PC-3 (cell line): ENCODE results near the gene TDRD15. TPM values are rescaled to one million over a fixed set of nuclear protein-coding genes. Genes with fewer than 3 reads are reported as not detected.

ENCODE experiments used
- ATAC-seq: fragments of 200-7000 bp; cut with Tn5 transposase; 2 replicates; pipeline ENCODE4 v1.9.1; 2020; ENCODE audit warnings: mild to moderate bottlenecking, moderate library complexity
- BruUV-seq: library from RNA; stranded (reverse); fragments of 400-500 nt; replicated peaks from 2 replicates; lab custom pipeline; 2021; lab: Mats Ljungman, UMichigan
- CTCF ChIA-PET: fragments of 300-600 bp; sonication (Branson Sonifier 250); formaldehyde crosslinking; loops from one replicate; lab custom pipeline; 2022; ENCODE audit warnings: antibody characterized with exemption; lab: Charles Lee
- POLR2A ChIA-PET: fragments of 300-600 bp; sonication (Branson Sonifier 250); formaldehyde crosslinking; loops from one replicate; lab custom pipeline; 2022; ENCODE audit warnings: antibody characterized with exemption; ENCODE audit not compliant: unreplicated experiment; lab: Charles Lee
- DNase-seq: peaks from one replicate; pipeline ENCODE4 v3.0.0-alpha.2; 2015
- H2AFZ ChIP-seq: fragments of 300-600 bp; sonication (generic); 2 replicates; pipeline ENCODE4 v1.6.0; 2016; ENCODE audit warnings: antibody characterized with exemption, low read length
- H3F3A ChIP-seq: fragments of 300-600 bp; sonication (generic); one replicate; pipeline ENCODE4 v1.6.0; 2017; ENCODE audit warnings: antibody characterized with exemption, low read length, control low read depth, mild to moderate bottlenecking; ENCODE audit not compliant: unreplicated experiment
- H3K27ac ChIP-seq: fragments of 300-600 bp; sonication (generic); 2 replicates; pipeline ENCODE4 v1.5.1; 2016; ENCODE audit warnings: mild to moderate bottlenecking, low read length
- H3K27me3 ChIP-seq: fragments of 300-600 bp; sonication (generic); 2 replicates; pipeline ENCODE4 v1.6.1; 2016; ENCODE audit warnings: low read length, mixed read lengths
- H3K36me3 ChIP-seq: fragments of 300-600 bp; sonication (generic); 2 replicates; pipeline ENCODE4 v1.6.1; 2016; ENCODE audit warnings: low read depth, mixed run types, low read length, mixed read lengths
- H3K4me1 ChIP-seq: fragments of 300-600 bp; sonication (generic); 2 replicates; pipeline ENCODE4 v1.5.1; 2016; ENCODE audit warnings: low read length; ENCODE audit not compliant: insufficient read depth
- H3K4me2 ChIP-seq: fragments of 300-600 bp; sonication (generic); 2 replicates; pipeline ENCODE4 v1.6.0; 2016; ENCODE audit warnings: low read length
- H3K4me3 ChIP-seq: fragments of 300-600 bp; sonication (generic); 2 replicates; pipeline ENCODE4 v1.5.1; 2016; ENCODE audit warnings: mild to moderate bottlenecking, low read length, mixed read lengths
- H3K79me2 ChIP-seq: fragments of 300-600 bp; sonication (generic); 2 replicates; pipeline ENCODE4 v1.6.1; 2017; ENCODE audit warnings: low read length, mixed read lengths
- H3K9ac ChIP-seq: fragments of 300-600 bp; sonication (generic); 2 replicates; pipeline ENCODE4 v1.6.0; 2016; ENCODE audit warnings: mild to moderate bottlenecking, low read length
- H3K9me2 ChIP-seq: fragments of 300-600 bp; sonication (generic); replicated peaks from 2 replicates; pipeline ENCODE4 v1.6.1; 2016; ENCODE audit warnings: mixed run types, low read length, mixed read lengths
- H3K9me3 ChIP-seq: fragments of 300-600 bp; sonication (generic); 2 replicates; pipeline ENCODE4 v1.6.1; 2016; ENCODE audit warnings: low read length, mixed read lengths
- H4K20me1 ChIP-seq: fragments of 300-600 bp; sonication (generic); 2 replicates; pipeline ENCODE4 v1.6.1; 2016; ENCODE audit warnings: low read length, mixed read lengths
- EZH2 ChIP-seq: fragments of 300-600 bp; sonication (generic); IDR thresholded peaks from one replicate; pipeline ENCODE4 v1.6.1; 2017; ENCODE audit warnings: antibody characterized with exemption, mild to moderate bottlenecking, low read length; ENCODE audit not compliant: unreplicated experiment
- EZH2phosphoT487 ChIP-seq: fragments of 300-600 bp; sonication (generic); IDR thresholded peaks from 2 replicates; pipeline ENCODE4 v1.6.1; 2018; ENCODE audit warnings: mild to moderate bottlenecking, antibody characterized with exemption, low read length, borderline replicate concordance
- intact Hi-C: fragments of 100-400 bp; cut with micrococcal nuclease; formaldehyde crosslinking; loops from 2 replicates; pipeline ENCODE4 v1.9.0; 2023
- total RNA-seq: library from RNA; depleted of rRNA; stranded (reverse); fragments of >200 nt; gene quantifications from 2 replicates; pipeline ENCODE4 v1.2.3, GENCODE V29; 2014; rRNA removed
- TF ChIP-seq, protein P1 (sequence below): fragments of 300-600 bp; sonication (generic); conservative IDR thresholded peaks from 2 replicates; pipeline ENCODE4 v1.5.1; 2017; ENCODE audit warnings: antibody characterized with exemption, low read depth, mild to moderate bottlenecking, low read length

TDRD15 gene
- total RNA-seq, 1 experiment from 2014 or later: not detected

DNA sequence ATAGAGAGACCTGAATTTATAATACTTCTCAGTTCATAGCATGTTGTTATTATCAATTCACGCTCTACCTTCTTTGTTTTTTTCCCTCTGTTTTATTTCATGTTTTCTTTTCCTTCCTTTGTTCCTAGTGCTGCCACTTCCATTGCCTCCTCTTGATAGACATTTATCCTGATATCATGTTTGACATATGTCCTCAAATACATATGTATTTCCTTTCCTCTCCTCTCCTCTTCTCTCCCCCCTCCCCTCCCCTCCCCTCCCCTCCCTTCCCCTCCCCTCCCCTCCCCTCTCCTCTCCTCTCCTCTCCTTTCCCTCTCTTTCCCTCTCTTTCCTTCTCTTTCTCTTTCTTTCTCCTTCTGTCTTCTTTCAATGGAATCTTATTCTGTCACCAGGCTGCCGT, 67.8 kb downstream of the TDRD15 start:
- ChIA-PET CTCF (no interaction called here), POLR2A (no interaction called here)
- no peak overlapping the region for H3K27ac ChIP-seq
- H3K27me3 ChIP-seq: no peaks in the 10 kb centered on the region
- no peak overlapping the region for H3K4me2 ChIP-seq
- ATAC-seq (no peak), DNase-seq (no peak)
- intact Hi-C loops: no loop called here
- no peak overlapping the region for H3K4me3 ChIP-seq
- H3K9me3 ChIP-seq: no peaks in the 10 kb centered on the region
- H3K79me2 ChIP-seq: no peaks in the 10 kb centered on the region
- no peak overlapping the region for H2AFZ ChIP-seq
- no peaks in the 10 kb centered on the region for H3F3A ChIP-seq
- H3K36me3 ChIP-seq: no peaks in the 10 kb centered on the region
- no peaks in the 10 kb centered on the region for H3K4me1 ChIP-seq
- H3K9ac ChIP-seq: no peak overlapping the region
- no peak for TF ChIP-seq EZH2
- TF ChIP-seq, protein P1, sequence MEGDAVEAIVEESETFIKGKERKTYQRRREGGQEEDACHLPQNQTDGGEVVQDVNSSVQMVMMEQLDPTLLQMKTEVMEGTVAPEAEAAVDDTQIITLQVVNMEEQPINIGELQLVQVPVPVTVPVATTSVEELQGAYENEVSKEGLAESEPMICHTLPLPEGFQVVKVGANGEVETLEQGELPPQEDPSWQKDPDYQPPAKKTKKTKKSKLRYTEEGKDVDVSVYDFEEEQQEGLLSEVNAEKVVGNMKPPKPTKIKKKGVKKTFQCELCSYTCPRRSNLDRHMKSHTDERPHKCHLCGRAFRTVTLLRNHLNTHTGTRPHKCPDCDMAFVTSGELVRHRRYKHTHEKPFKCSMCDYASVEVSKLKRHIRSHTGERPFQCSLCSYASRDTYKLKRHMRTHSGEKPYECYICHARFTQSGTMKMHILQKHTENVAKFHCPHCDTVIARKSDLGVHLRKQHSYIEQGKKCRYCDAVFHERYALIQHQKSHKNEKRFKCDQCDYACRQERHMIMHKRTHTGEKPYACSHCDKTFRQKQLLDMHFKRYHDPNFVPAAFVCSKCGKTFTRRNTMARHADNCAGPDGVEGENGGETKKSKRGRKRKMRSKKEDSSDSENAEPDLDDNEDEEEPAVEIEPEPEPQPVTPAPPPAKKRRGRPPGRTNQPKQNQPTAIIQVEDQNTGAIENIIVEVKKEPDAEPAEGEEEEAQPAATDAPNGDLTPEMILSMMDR: no peak
- TF ChIP-seq EZH2phosphoT487: no peak
- no peaks in the 10 kb centered on the region for H3K9me2 ChIP-seq
- no TSS peak for BruUV-seq
- H4K20me1 ChIP-seq: no peaks in the 10 kb centered on the region

Other genes starting within 250 kb of the TDRD15 start
- gene APOB, start 79.9 kb upstream of the TDRD15 start, total RNA-seq: not detected in 2 replicates